HEK293 (cell line): ENCODE results near the gene DCK.

Experiments used
- GFI1B ChIP-seq: fragments of 450-650 bp; formaldehyde crosslinking; IDR thresholded peaks from 2 replicates; pipeline ENCODE4 v1.5.1; 2016; ENCODE audit warnings: missing biosample characterization, missing genetic modification characterization
- HOXC10 ChIP-seq: sonication (generic); formaldehyde crosslinking; IDR thresholded peaks from 2 replicates; pipeline ENCODE4 v1.8.1; 2023; ENCODE audit warnings: mild to moderate bottlenecking, missing genetic modification reagents
- SETDB1 ChIP-seq: IDR thresholded peaks from one replicate; pipeline ENCODE4 v1.6.1; 2017; ENCODE audit warnings: mild to moderate bottlenecking, low read length, moderate library complexity, mixed read lengths; ENCODE audit not compliant: insufficient read length
- ZNF157 ChIP-seq: fragments of 450-650 bp; formaldehyde crosslinking; IDR thresholded peaks from 2 replicates; pipeline ENCODE4 v1.5.1; 2016; ENCODE audit warnings: missing biosample characterization, missing genetic modification characterization
- ZNF169 ChIP-seq: fragments of 450-650 bp; formaldehyde crosslinking; IDR thresholded peaks from 2 replicates; pipeline ENCODE4 v1.5.1; 2016; ENCODE audit warnings: missing biosample characterization, missing genetic modification characterization
- ZNF223 ChIP-seq: fragments of 450-650 bp; formaldehyde crosslinking; IDR thresholded peaks from 2 replicates; pipeline ENCODE4 v1.5.1; 2016; ENCODE audit warnings: missing biosample characterization, missing genetic modification characterization
- ZNF266 ChIP-seq: fragments of 450-650 bp; formaldehyde crosslinking; IDR thresholded peaks from 2 replicates; pipeline ENCODE4 v1.5.1; 2016; ENCODE audit warnings: missing biosample characterization, missing genetic modification characterization, low read depth
- ZNF394 ChIP-seq: fragments of 450-650 bp; formaldehyde crosslinking; IDR thresholded peaks from 2 replicates; pipeline ENCODE4 v1.5.1; 2016; ENCODE audit warnings: missing biosample characterization, missing genetic modification characterization, mild to moderate bottlenecking, moderate library complexity, borderline replicate concordance
- ZNF558 ChIP-seq: fragments of 450-650 bp; formaldehyde crosslinking; IDR thresholded peaks from 2 replicates; pipeline ENCODE4 v1.5.1; 2016; ENCODE audit warnings: missing biosample characterization, missing genetic modification characterization
- ZNF624 ChIP-seq: fragments of 450-650 bp; formaldehyde crosslinking; IDR thresholded peaks from 2 replicates; pipeline ENCODE4 v1.5.1; 2017; ENCODE audit warnings: missing biosample characterization, missing genetic modification characterization
- ZNF658 ChIP-seq: fragments of 450-650 bp; formaldehyde crosslinking; IDR thresholded peaks from 2 replicates; pipeline ENCODE4; 2016; ENCODE audit warnings: missing biosample characterization, missing genetic modification characterization
- ZNF776 ChIP-seq: fragments of 450-650 bp; formaldehyde crosslinking; IDR thresholded peaks from 2 replicates; pipeline ENCODE4 v1.5.0; 2017; ENCODE audit warnings: missing biosample characterization, missing genetic modification characterization, borderline replicate concordance
- TF ChIP-seq, protein P1 (sequence below): fragments of 450-650 bp; formaldehyde crosslinking; conservative IDR thresholded peaks from 2 replicates; pipeline ENCODE4 v1.5.1; 2016; ENCODE audit warnings: low read depth, missing biosample characterization, missing genetic modification characterization
- TF ChIP-seq, protein P2 (sequence below): IDR thresholded peaks from 2 replicates; pipeline ENCODE4 v1.6.1; 2011; ENCODE audit warnings: mild to moderate bottlenecking, low read depth, low read length, borderline replicate concordance
- TF ChIP-seq, protein P3 (sequence below): fragments of 450-650 bp; formaldehyde crosslinking; conservative IDR thresholded peaks from 2 replicates; pipeline ENCODE4 v1.5.1; 2016; ENCODE audit warnings: low read depth, missing biosample characterization, missing genetic modification characterization
- TF ChIP-seq, protein P4 (sequence below): fragments of 450-650 bp; formaldehyde crosslinking; IDR thresholded peaks from 2 replicates; pipeline ENCODE4 v1.5.1; 2016; ENCODE audit warnings: missing biosample characterization, missing genetic modification characterization
- TF ChIP-seq, protein P5 (sequence below): fragments of 450-650 bp; formaldehyde crosslinking; IDR thresholded peaks from 2 replicates; pipeline ENCODE4 v1.5.1; 2017; ENCODE audit warnings: missing biosample characterization, mild to moderate bottlenecking, missing genetic modification characterization, moderate library complexity

Gene DCK

DNA sequence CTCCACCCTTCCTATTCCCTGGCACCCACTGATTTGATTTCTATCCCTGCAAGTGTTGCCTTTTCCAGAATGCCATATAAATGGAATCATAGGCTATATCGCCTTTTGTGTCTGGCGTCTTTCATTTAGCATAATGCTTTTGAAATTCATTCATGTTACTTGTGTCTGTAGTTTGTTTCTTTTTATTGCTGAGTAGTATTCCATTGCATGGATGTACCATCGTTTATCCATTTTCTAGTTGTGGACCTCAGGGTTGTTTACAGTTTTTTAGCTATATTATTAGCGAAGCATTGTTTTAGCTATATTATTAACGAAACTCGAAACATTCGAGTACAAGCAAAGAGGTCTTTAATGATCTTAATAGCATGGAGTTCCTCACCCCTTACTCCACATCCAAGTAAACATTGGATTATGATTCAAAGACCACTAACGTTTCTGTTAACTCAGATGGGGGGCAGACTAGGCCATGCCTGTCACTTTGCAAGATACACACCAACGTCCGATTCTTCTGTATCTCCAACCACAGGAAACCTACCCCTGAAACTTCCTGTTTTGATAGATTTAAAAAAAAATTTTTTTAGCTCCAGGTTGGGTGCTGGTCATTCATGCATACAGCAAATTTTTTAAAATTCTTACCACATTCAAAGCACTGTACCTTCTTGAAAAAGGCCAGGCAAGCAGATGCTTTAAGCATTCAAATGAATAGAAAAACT is 1.1 kb downstream of the DCK start (continued):
- TF ChIP-seq, protein P1, sequence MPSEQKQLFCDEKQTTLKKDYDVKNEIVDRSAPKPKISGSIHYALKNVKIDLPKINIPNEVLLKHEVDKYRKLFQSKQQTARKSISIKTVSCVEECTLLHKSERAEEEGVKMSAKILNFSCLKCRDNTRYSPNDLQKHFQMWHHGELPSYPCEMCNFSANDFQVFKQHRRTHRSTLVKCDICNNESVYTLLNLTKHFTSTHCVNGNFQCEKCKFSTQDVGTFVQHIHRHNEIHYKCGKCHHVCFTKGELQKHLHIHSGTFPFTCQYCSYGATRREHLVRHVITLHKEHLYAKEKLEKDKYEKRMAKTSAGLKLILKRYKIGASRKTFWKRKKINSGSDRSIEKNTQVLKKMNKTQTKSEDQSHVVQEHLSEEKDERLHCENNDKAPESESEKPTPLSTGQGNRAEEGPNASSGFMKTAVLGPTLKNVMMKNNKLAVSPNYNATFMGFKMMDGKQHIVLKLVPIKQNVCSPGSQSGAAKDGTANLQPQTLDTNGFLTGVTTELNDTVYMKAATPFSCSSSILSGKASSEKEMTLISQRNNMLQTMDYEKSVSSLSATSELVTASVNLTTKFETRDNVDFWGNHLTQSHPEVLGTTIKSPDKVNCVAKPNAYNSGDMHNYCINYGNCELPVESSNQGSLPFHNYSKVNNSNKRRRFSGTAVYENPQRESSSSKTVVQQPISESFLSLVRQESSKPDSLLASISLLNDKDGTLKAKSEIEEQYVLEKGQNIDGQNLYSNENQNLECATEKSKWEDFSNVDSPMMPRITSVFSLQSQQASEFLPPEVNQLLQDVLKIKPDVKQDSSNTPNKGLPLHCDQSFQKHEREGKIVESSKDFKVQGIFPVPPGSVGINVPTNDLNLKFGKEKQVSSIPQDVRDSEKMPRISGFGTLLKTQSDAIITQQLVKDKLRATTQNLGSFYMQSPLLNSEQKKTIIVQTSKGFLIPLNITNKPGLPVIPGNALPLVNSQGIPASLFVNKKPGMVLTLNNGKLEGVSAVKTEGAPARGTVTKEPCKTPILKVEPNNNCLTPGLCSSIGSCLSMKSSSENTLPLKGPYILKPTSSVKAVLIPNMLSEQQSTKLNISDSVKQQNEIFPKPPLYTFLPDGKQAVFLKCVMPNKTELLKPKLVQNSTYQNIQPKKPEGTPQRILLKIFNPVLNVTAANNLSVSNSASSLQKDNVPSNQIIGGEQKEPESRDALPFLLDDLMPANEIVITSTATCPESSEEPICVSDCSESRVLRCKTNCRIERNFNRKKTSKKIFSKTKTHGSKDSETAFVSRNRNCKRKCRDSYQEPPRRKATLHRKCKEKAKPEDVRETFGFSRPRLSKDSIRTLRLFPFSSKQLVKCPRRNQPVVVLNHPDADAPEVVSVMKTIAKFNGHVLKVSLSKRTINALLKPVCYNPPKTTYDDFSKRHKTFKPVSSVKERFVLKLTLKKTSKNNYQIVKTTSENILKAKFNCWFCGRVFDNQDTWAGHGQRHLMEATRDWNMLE: no peak
- no peak for TF ChIP-seq ZNF266 (tag by site-specific recombination)
- TF ChIP-seq, protein P2, sequence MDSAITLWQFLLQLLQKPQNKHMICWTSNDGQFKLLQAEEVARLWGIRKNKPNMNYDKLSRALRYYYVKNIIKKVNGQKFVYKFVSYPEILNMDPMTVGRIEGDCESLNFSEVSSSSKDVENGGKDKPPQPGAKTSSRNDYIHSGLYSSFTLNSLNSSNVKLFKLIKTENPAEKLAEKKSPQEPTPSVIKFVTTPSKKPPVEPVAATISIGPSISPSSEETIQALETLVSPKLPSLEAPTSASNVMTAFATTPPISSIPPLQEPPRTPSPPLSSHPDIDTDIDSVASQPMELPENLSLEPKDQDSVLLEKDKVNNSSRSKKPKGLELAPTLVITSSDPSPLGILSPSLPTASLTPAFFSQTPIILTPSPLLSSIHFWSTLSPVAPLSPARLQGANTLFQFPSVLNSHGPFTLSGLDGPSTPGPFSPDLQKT: no peak
- TF ChIP-seq, protein P3, sequence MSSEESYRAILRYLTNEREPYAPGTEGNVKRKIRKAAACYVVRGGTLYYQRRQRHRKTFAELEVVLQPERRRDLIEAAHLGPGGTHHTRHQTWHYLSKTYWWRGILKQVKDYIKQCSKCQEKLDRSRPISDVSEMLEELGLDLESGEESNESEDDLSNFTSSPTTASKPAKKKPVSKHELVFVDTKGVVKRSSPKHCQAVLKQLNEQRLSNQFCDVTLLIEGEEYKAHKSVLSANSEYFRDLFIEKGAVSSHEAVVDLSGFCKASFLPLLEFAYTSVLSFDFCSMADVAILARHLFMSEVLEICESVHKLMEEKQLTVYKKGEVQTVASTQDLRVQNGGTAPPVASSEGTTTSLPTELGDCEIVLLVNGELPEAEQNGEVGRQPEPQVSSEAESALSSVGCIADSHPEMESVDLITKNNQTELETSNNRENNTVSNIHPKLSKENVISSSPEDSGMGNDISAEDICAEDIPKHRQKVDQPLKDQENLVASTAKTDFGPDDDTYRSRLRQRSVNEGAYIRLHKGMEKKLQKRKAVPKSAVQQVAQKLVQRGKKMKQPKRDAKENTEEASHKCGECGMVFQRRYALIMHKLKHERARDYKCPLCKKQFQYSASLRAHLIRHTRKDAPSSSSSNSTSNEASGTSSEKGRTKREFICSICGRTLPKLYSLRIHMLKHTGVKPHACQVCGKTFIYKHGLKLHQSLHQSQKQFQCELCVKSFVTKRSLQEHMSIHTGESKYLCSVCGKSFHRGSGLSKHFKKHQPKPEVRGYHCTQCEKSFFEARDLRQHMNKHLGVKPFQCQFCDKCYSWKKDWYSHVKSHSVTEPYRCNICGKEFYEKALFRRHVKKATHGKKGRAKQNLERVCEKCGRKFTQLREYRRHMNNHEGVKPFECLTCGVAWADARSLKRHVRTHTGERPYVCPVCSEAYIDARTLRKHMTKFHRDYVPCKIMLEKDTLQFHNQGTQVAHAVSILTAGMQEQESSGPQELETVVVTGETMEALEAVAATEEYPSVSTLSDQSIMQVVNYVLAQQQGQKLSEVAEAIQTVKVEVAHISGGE: no peak
- no peak for TF ChIP-seq ZNF223
- TF ChIP-seq, protein P4, sequence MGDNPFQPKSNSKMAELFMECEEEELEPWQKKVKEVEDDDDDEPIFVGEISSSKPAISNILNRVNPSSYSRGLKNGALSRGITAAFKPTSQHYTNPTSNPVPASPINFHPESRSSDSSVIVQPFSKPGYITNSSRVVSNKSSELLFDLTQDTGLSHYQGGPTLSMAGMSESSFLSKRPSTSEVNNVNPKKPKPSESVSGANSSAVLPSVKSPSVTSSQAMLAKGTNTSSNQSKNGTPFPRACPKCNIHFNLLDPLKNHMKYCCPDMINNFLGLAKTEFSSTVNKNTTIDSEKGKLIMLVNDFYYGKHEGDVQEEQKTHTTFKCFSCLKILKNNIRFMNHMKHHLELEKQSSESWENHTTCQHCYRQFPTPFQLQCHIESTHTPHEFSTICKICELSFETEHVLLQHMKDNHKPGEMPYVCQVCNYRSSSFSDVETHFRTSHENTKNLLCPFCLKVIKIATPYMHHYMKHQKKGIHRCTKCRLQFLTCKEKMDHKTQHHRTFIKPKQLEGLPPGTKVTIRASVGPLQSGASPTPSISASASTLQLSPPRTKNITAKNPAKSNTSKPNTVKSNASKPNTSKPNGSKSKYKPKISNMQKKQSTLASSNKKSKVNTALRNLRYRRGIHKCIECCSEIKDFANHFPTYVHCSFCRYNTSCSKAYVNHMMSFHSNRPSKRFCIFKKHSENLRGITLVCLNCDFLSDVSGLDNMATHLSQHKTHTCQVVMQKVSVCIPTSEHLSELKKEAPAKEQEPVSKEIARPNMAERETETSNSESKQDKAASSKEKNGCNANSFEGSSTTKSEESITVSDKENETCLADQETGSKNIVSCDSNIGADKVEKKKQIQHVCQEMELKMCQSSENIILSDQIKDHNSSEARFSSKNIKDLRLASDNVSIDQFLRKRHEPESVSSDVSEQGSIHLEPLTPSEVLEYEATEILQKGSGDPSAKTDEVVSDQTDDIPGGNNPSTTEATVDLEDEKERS: peak; percentile 15; the same call in 1 of the 2 replicates
- no peak for TF ChIP-seq ZNF624 (tag by site-specific recombination)
- TF ChIP-seq ZNF169 (tag by site-specific recombination): no peak
- TF ChIP-seq, protein P5, sequence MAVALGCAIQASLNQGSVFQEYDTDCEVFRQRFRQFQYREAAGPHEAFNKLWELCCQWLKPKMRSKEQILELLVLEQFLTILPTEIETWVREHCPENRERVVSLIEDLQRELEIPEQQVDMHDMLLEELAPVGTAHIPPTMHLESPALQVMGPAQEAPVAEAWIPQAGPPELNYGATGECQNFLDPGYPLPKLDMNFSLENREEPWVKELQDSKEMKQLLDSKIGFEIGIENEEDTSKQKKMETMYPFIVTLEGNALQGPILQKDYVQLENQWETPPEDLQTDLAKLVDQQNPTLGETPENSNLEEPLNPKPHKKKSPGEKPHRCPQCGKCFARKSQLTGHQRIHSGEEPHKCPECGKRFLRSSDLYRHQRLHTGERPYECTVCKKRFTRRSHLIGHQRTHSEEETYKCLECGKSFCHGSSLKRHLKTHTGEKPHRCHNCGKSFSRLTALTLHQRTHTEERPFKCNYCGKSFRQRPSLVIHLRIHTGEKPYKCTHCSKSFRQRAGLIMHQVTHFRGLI (tag by site-specific recombination): 0 out of 2 replicates have a peak, but pooled peaks have one; percentile 9
- peak; percentile 30 for TF ChIP-seq SETDB1
- TF ChIP-seq ZNF658: no peak
- no peak for TF ChIP-seq ZNF776 (tag by site-specific recombination)
- TF ChIP-seq GFI1B (tag by site-specific recombination): no peak
- no peak for TF ChIP-seq ZNF157 (tag by site-specific recombination)
- TF ChIP-seq ZNF558: 0 out of 2 replicates have a peak, but pooled peaks have one; percentile 30
- TF ChIP-seq ZNF394 (tag by site-specific recombination): no peak
- no peak for TF ChIP-seq HOXC10
- TF ChIP-seq, all 188 proteins: peak for 5
